HL-60/S4 treated with retinoic acid at 250 ng/mL for 4 days and 3 days (cell line): ENCODE results near the gene LRP1.

Experiments used
- in situ Hi-C: fragments of 300-500 bp; cut with MboI; formaldehyde crosslinking; loops from 2 replicates; pipeline ENCODE4 v1.7.0; 2022; ENCODE audit warnings: low sequenced_read_pairs

LRP1 gene

GRCh38 chr12:57169046-57169795, 40.9 kb downstream of the LRP1 start:
- in situ Hi-C loops: no loop called here

- in situ Hi-C loops: no loop called here
Observed at GRCh38 chr12:57169969-57170368, 41.7 kb downstream of the LRP1 start.

DNA sequence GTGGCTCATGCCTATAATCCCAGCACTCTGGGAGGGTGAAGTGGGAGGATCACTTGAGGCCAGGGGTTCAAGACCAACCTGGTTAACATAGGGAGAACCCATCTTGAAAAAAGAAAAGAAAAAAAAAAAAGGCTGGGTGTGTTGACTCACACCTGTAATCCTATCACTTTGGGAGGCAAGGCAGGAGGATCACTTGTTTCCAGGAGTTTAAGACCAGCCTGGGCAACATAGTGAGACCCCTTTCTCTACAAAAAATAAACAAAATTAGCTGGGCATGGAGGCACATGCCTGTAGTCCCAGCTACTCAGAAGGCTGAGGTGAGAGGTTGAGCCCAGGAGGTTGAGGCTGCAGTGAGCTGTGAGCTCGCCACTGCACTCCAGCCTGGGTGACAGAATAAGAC, 42.1 kb downstream of the LRP1 start:
- in situ Hi-C loops: no loop called here

GRCh38 chr12:57170927-57171326, 42.6 kb downstream of the LRP1 start:
- in situ Hi-C loops: no loop called here

GRCh38 chr12:57171668-57172067, 43.4 kb downstream of the LRP1 start:
- in situ Hi-C loops: no loop called here

- in situ Hi-C loops: no loop called here
Observed at GRCh38 chr12:57173089-57173488, 44.8 kb downstream of the LRP1 start.

DNA sequence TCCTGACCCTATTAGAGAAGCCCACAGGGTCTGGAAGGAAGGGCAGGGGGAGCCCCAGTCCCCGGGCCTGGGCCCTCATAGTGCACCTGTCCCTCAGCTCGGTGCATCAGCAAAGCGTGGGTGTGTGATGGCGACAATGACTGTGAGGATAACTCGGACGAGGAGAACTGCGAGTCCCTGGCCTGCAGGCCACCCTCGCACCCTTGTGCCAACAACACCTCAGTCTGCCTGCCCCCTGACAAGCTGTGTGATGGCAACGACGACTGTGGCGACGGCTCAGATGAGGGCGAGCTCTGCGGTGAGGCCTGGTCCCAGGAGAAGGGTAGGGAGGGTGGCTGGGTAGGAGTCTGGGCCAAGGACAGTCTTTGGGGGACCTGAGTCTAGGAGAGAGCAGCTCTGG, 45.4 kb downstream of the LRP1 start:
- in situ Hi-C loops: no loop called here

GRCh38 chr12:57175428-57176138, 47.3 kb downstream of the LRP1 start:
- in situ Hi-C loops: loop anchor here (5.0 kb wide), 1 partner anchor 53 kb away; no protein-coding TSS in a partner anchor

DNA sequence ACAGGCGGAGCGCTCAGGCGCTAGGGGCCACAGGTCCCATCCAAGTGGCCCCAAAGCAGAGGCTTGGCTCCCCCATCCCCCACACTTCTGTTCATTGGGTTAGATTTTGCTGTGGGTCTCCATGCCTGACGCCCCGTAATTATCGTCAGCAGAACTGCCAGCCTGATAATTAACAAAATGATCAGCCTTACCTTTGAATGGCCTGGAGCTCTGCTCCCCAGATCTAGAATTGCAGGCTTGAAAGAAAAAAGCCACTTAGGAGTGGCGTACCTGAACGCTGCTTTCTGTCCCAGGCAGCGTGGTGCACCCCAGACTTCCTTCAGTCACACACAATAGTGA, 47.8 kb downstream of the LRP1 start:
- in situ Hi-C loops: loop anchor here (5.0 kb wide), 1 partner anchor 54 kb away; no protein-coding TSS in a partner anchor

DNA sequence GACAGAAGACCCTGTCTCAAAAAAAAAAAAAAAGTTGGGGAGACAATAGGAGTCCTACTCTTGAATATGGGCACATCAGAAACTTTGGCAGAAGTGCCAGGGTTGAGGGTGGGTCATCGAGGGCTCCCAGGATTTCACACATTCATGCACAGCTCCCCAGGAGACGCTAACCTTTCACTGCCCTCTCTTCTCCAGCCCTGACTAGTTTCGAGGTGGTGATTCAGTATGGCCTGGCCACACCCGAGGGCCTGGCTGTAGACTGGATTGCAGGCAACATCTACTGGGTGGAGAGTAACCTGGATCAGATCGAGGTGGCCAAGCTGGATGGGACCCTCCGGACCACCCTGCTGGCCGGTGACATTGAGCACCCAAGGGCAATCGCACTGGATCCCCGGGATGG, 48.6 kb downstream of the LRP1 start:
- in situ Hi-C loops: loop anchor here (5.0 kb wide), 1 partner anchor 55 kb away; no protein-coding TSS in a partner anchor

DNA sequence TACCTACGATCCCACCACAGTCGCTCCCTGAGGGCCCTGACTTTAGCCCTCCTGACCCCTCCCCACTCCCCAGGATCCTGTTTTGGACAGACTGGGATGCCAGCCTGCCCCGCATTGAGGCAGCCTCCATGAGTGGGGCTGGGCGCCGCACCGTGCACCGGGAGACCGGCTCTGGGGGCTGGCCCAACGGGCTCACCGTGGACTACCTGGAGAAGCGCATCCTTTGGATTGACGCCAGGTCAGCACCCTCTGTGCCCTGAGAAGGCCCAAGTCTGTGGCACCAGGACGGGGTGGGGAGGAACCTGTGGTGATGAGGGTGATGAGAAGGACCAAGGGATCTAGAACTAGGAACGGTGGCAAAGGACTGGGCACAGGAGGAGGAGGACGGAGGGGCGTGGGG, 49.1 kb downstream of the LRP1 start:
- in situ Hi-C loops: loop anchor here (5.0 kb wide), 1 partner anchor 55 kb away; no protein-coding TSS in a partner anchor

DNA sequence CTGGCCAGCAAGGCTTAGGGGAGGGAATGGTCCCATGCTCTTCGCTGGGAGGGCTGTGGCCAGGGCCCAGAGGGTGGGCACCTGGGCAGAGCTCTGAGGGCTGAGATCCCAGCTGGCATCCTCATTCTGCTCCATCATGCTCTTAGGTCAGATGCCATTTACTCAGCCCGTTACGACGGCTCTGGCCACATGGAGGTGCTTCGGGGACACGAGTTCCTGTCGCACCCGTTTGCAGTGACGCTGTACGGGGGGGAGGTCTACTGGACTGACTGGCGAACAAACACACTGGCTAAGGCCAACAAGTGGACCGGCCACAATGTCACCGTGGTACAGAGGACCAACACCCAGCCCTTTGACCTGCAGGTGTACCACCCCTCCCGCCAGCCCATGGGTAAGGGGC, 49.9 kb downstream of the LRP1 start:
- in situ Hi-C loops: loop anchor here (5.0 kb wide), 1 partner anchor 56 kb away; no protein-coding TSS in a partner anchor

DNA sequence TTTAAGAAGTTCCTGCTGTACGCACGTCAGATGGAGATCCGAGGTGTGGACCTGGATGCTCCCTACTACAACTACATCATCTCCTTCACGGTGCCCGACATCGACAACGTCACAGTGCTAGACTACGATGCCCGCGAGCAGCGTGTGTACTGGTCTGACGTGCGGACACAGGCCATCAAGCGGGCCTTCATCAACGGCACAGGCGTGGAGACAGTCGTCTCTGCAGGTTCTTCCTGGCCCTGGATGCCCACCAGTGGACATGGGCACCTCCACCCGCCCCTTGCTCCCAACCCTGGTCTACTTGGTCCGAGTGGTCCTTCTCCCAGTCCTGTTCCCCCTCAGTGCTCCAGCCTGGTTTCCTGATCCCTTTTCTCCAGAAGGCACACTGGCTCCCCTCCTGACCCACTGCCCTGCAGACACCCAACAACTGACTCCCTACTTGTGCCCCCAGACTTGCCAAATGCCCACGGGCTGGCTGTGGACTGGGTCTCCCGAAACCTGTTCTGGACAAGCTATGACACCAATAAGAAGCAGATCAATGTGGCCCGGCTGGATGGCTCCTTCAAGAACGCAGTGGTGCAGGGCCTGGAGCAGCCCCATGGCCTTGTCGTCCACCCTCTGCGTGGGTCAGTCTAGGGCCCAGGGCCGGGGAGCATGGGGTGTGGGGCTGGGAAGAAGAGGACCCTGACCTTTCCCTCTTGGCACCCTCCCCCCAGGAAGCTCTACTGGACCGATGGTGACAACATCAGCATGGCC, 51.2 kb downstream of the LRP1 start:
- in situ Hi-C loops: loop anchor here (5.0 kb wide), 1 partner anchor 57 kb away; no protein-coding TSS in a partner anchor

DNA sequence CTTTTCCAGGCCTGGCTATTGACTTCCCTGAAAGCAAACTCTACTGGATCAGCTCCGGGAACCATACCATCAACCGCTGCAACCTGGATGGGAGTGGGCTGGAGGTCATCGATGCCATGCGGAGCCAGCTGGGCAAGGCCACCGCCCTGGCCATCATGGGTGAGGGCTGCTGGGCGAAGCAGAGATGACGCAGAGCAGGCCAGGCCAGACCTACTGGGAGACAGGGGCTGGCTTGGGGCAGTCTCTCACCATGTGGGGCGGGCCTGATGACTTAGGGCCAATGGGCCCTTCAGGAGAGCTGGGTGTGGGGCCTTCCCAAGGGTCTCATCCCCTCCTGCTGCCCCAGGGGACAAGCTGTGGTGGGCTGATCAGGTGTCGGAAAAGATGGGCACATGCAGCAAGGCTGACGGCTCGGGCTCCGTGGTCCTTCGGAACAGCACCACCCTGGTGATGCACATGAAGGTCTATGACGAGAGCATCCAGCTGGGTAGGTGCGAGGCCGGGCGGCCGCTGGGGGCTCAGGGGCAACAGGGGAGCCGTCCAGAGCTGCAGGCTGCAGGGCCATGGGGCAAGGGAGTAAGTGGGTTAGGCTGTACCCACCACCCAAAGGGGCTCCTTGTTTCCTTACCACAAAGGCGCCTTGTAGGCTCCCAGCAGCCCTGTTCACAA, 52.2 kb downstream of the LRP1 start:
- in situ Hi-C loops: no loop called here

GRCh38 chr12:57181072-57181471, 52.8 kb downstream of the LRP1 start:
- in situ Hi-C loops: no loop called here

DNA sequence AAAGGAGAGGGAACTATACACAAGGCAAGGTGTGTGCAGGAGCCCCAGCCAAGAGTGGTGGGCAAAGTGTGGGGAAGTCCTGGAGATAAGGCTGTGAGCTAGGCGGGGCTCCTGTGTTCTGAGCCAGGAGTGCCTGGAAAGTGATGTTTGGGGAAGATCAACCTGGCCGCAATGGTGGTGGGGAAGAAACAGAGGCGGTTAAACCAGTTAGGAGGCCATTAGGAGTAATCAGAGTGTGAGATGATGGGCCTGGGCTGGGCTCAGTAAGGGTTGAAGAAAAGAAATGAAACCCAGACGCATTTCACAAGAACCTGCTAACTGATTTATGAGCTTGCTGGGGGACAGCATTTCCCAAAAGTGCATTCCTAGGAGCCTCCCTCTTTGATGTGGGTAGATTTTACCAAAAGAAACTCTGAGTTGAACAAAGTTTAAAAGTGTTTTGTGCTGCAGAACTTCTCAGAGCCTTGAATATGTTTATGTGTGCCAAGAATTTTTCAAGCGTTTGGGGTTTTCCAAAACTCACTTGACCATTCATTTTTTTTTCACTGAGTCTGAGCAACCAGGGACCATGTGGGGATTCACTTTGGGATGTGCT, 53.4 kb downstream of the LRP1 start:
- in situ Hi-C loops: no loop called here

- in situ Hi-C loops: no loop called here
Observed at GRCh38 chr12:57182918-57183575, 54.8 kb downstream of the LRP1 start.

DNA sequence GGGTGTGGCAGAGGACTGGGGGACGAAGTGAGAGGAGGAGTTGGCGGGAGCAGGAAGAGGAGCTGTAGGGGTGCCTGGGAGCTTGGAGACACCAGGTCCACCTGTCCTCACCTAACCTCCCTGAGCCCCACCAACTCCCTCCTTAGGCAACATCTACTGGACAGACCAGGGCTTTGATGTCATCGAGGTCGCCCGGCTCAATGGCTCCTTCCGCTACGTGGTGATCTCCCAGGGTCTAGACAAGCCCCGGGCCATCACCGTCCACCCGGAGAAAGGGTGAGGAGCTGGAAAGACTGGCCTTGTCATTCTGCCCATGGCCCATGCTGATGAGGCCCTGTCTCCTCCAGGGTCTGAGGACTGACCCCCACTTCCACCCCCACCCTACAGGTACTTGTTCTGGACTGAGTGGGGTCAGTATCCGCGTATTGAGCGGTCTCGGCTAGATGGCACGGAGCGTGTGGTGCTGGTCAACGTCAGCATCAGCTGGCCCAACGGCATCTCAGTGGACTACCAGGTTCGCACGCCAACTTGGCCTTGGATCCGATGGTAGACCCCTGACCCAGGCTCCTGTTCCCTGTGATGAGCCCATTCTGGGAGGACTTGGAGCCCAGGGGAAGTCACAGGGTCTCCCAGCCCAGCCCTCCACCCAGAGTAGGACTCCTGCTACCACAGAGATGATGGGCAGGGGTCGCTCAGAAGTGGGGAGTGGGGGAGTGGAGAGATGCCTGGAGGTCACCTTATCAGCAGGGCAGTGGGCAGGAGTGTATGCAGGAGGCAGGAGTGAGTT, 55.8 kb downstream of the LRP1 start:
- in situ Hi-C loops: no loop called here

- in situ Hi-C loops: no loop called here
Observed at GRCh38 chr12:57185403-57185802, 57.1 kb downstream of the LRP1 start.
